Transverse colon (tissue), 4 donors: Measurements from ENCODE around the gene FLACC1. TPM values are rescaled to one million over a fixed set of nuclear protein-coding genes. Genes with fewer than 3 reads are reported as not detected.

ENCODE experiments used
- DNase-seq: peaks from one replicate; pipeline ENCODE4 v3.0.0-alpha.2; 2019
- H3K27ac ChIP-seq, 4 donors: fragments of 200-600 bp; sonication (generic); 2 replicates each; pipeline ENCODE4 v1.5.1; 2016 to 2018; ENCODE audit warnings: inconsistent platforms in 4 of 4
- H3K27me3 ChIP-seq: fragments of 200-600 bp; sonication (generic); 2 replicates; pipeline ENCODE4 v1.5.1; 2017; ENCODE audit warnings: inconsistent platforms
- H3K36me3 ChIP-seq, 4 donors: fragments of 200-600 bp; sonication (generic); 2 replicates each; pipeline ENCODE4 v1.5.1; 2017 to 2019; ENCODE audit warnings: inconsistent platforms in 4 of 4
- H3K4me1 ChIP-seq, 4 donors: fragments of 200-600 bp; sonication (generic); 2 replicates each; pipeline ENCODE4 v1.5.1; 2017 to 2020; ENCODE audit warnings: inconsistent platforms in 4 of 4
- H3K4me3 ChIP-seq, 4 donors: fragments of 200-600 bp; sonication (generic); 1 replicate in 1 of 4; 2 replicates in 3 of 4; pipeline versions ENCODE4 v1.5.1 to v1.6.1; 2017 to 2019; ENCODE audit warnings: inconsistent platforms in 4 of 4
- H3K9me3 ChIP-seq, 2 donors: fragments of 200-600 bp; sonication (generic); 2 replicates each; pipeline ENCODE4 v1.5.1; 2017 to 2019; ENCODE audit warnings: inconsistent platforms in 2 of 2
- EP300 ChIP-seq: sonication (generic); formaldehyde crosslinking; IDR thresholded peaks from one replicate; pipeline ENCODE4 v1.6.1; 2017; ENCODE audit warnings: antibody characterized with exemption, low read depth
- POLR2A ChIP-seq: fragments of 450-650 bp; IDR thresholded peaks from one replicate; pipeline ENCODE4 v1.6.1; 2016; ENCODE audit warnings: antibody characterized with exemption, mild to moderate bottlenecking, moderate library complexity
- POLR2AphosphoS5 ChIP-seq, 3 donors: sonication (generic); formaldehyde crosslinking; IDR thresholded peaks; one replicate each; pipeline ENCODE4 v1.6.1; 2016; ENCODE audit warnings: antibody characterized with exemption in 3 of 3
- WGBS, 2 donors: methylation state at CpG; one replicate each; pipeline ENCODE4 v1.1.5; 2018; ENCODE audit warnings: low coverage in 1 of 2; 5-methylcytosine and 5-hydroxymethylcytosine counted together
- in situ Hi-C, 4 donors: fragments of 200-750 bp; cut with MboI; loops; one replicate each; pipeline versions ENCODE4 v1.15.0 to v1.15.1; 2017; ENCODE audit warnings: low sequenced_read_pairs in 3 of 4, low pct_ligation_motif_present in 1 of 4, low pct_unique_long_range_greater_than_20kb in 1 of 4
- intact Hi-C: fragments of 100-400 bp; cut with DNase I; formaldehyde crosslinking; loops from one replicate; pipeline ENCODE4 v1.15.1; 2023; ENCODE audit warnings: low total_unique reads
- total RNA-seq, 4 donors: library from RNA; depleted of rRNA; stranded (reverse); fragments of >200 nt; gene quantifications; one replicate each; pipeline ENCODE4 v1.1.0, GENCODE V29; 2016
- TF ChIP-seq, protein P1 (sequence below), 5 experiments: fragments of 200-600 bp in 3 of 5; fragments of 450-650 bp in 2 of 5; sonication (generic) in 3 of 5; IDR thresholded peaks; 1 replicate in 2 of 5; 2 replicates in 3 of 5; pipeline ENCODE4 v1.5.1; 2016 to 2017; ENCODE audit warnings: antibody characterized with exemption in 5 of 5, inconsistent platforms in 3 of 5, mild to moderate bottlenecking in 2 of 5, moderate library complexity in 1 of 5

Gene FLACC1
- total RNA-seq, 4 donors from 2014 or later = 1.6 to 5.2 (median 4.3) TPM; not detected in 1

DNA sequence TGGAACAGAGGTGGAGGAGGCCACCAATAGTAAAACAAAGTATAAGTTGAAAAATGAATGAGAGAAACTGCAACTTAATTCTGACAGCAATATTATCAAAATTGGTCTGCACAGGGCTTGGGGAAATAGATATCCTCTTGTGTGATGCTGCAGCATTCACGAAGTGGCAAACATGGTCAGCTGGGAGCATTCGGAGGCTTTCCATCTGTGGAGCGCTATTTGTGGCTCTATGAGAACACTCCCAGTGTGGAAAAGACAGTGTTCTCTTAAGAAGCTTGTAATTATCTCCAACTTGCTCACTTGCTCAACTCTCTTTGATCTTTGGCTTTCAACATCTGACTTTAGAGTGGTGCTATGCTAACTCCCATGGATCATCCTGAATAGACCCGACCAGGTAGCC is 3.1 kb upstream of the FLACC1 start:
- Histone ChIP-seq H3K4me3 (no peak overlapping the region), H3K27ac (no peak overlapping the region), H3K36me3 (no peaks in the 10 kb centered on the region), H3K27me3 (no peaks in the 10 kb centered on the region), H3K4me1 (no peaks in the 10 kb centered on the region), H3K9me3 (no peaks in the 10 kb centered on the region)
- in situ Hi-C loops (loop anchor here (10.0 to 25.0 kb wide), 3 partner anchors 115 to 125 kb away; no protein-coding TSS in a partner anchor), intact Hi-C loops (loop anchor here (10.0 kb wide), 1 partner anchor 105 kb away; no protein-coding TSS in a partner anchor)
- TF ChIP-seq POLR2AphosphoS5 (IDR thresholded peaks at IDR 0.05) (no peak), EP300 (no peak), POLR2A (no peak)
- TF ChIP-seq, protein P1, sequence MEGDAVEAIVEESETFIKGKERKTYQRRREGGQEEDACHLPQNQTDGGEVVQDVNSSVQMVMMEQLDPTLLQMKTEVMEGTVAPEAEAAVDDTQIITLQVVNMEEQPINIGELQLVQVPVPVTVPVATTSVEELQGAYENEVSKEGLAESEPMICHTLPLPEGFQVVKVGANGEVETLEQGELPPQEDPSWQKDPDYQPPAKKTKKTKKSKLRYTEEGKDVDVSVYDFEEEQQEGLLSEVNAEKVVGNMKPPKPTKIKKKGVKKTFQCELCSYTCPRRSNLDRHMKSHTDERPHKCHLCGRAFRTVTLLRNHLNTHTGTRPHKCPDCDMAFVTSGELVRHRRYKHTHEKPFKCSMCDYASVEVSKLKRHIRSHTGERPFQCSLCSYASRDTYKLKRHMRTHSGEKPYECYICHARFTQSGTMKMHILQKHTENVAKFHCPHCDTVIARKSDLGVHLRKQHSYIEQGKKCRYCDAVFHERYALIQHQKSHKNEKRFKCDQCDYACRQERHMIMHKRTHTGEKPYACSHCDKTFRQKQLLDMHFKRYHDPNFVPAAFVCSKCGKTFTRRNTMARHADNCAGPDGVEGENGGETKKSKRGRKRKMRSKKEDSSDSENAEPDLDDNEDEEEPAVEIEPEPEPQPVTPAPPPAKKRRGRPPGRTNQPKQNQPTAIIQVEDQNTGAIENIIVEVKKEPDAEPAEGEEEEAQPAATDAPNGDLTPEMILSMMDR (IDR thresholded peaks at IDR 0.05) = no peak
- 86 to 90% methylated on average over 1 to 4 of the region's 4 CpGs for WGBS, 2 donors
- no peak for DNase-seq

DNA sequence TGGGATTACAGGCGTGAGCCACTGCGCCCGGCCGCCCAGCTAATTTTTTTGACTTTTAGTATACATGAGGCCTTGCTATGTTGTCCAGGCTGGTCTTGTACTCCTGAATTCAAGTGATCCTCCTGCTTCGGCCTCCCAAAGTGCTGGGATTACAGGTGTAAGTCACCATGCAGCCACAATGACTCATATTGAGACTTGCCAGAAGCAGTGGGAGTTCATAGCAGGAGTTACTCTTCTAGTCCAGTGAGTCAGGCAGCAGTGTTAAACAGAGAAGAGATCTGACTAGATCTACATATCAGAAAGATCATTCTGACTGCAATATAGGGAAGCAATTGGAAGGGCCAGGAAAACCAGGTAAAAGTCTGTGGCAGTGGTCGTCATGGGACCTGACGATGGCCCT is 1.5 kb upstream of the FLACC1 start:
- no peak overlapping the region for H3K4me3 ChIP-seq
- WGBS, 2 donors = 76 to 97% methylated on average over 6 to 7 of the region's 7 CpGs
- TF ChIP-seq POLR2AphosphoS5 (IDR thresholded peaks at IDR 0.05) (no peak), POLR2A (no peak), EP300 (no peak)
- TF ChIP-seq, protein P1 (IDR thresholded peaks at IDR 0.05) = no peak
- no peaks in the 10 kb centered on the region for H3K4me1 ChIP-seq
- no peaks in the 10 kb centered on the region for H3K27me3 ChIP-seq
- no peak for DNase-seq
- no peaks in the 10 kb centered on the region for H3K36me3 ChIP-seq
- H3K9me3 ChIP-seq = no peaks in the 10 kb centered on the region
- intact Hi-C loops (no loop called here), in situ Hi-C loops (loop anchor here in 2 of 4 donors (25.0 kb wide), 1 partner anchor 121 kb away; no protein-coding TSS in a partner anchor)
- no peak overlapping the region for H3K27ac ChIP-seq

DNA sequence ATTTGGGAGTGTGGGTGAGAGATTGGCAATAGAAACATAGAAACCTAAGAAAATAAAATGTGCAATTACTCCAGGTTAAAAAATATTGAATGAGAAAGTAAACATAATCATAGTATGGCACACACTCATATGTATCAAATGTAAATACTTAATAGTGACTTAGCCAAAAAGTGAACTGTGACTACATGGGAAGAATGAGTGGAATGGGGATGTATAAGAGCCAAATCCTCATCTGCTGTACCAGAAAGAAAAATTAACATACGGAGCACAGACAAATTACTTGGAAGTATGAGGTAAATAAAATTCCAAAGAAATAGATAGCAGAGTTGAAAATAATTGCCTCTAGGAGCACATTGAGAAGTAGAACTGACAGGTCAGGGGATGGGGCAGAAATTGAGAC is 4.0 kb downstream of the FLACC1 start:
- Histone ChIP-seq H3K9me3 (no peaks in the 10 kb centered on the region), H3K4me3 (no peak overlapping the region), H3K36me3 (no peaks in the 10 kb centered on the region), H3K4me1 (no peaks in the 10 kb centered on the region), H3K27me3 (no peaks in the 10 kb centered on the region), H3K27ac (no peak overlapping the region)
- TF ChIP-seq POLR2A (no peak), POLR2AphosphoS5 (IDR thresholded peaks at IDR 0.05) (no peak), EP300 (no peak)
- TF ChIP-seq, protein P1 (IDR thresholded peaks at IDR 0.05) = no peak
- WGBS, 2 donors = 55 to 73% methylated on average over 1 of the region's 1 CpG
- in situ Hi-C loops = loop anchor here in 2 of 4 donors (25.0 kb wide), 1 partner anchor 116 kb away; no protein-coding TSS in a partner anchor
- DNase-seq = no peak
- intact Hi-C loops = no loop called here

DNA sequence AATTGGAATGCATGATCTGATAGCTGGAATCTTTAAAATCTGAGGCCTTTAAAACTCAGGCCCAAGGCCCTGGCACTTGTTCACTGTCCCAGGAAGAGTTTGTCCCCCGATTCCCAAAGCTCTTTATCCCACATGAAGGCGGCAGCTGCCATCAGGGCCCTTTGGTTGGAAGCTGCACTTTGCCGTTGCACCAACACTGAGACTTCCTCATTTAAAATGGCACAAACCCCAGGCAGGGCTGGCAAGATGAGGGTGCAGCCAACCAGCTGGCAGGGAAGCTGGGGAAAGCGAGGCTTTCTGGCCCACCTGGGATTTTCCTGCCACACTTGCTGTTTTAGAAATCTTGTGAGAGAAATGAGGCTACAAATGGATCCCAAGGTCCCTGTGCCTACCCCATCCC is 6.3 kb downstream of the FLACC1 start:
- no peaks in the 10 kb centered on the region for H3K36me3 ChIP-seq
- DNase-seq = no peak
- no peak for TF ChIP-seq POLR2A
- TF ChIP-seq EP300 = no peak
- TF ChIP-seq, protein P1 (IDR thresholded peaks at IDR 0.05) = no peak
- no peak for TF ChIP-seq POLR2AphosphoS5 (IDR thresholded peaks at IDR 0.05)
- WGBS, 2 donors = 95% methylated on average over 4 of the region's 4 CpGs; no CpG with 5 or more reads in 1 of the 2 donors
- no peaks in the 10 kb centered on the region for H3K27me3 ChIP-seq
- H3K9me3 ChIP-seq = no peaks in the 10 kb centered on the region
- H3K4me1 ChIP-seq = no peaks in the 10 kb centered on the region
- no peak overlapping the region for H3K4me3 ChIP-seq
- intact Hi-C loops (no loop called here), in situ Hi-C loops (loop anchor here in 2 of 4 donors (25.0 kb wide), 1 partner anchor 114 kb away; no protein-coding TSS in a partner anchor)
- H3K27ac ChIP-seq = no peak overlapping the region
